SK-N-SH treated with all-trans-retinoic acid at 6 μM for 48 hours (cell line): ENCODE results near the gene ROM1.

Source experiments
- ATAC-seq: fragments of 200-7000 bp; cut with Tn5 transposase; 3 replicates; pipeline ENCODE4 v1.9.1; 2020; ENCODE audit warnings: mild to moderate bottlenecking, moderate library complexity
- ARNTL ChIP-seq: fragments of 450-650 bp; formaldehyde crosslinking; IDR thresholded peaks from 2 replicates; pipeline ENCODE4 v1.5.0; 2020; ENCODE audit warnings: low read depth, mild to moderate bottlenecking, moderate library complexity, borderline replicate concordance
- BACH2 ChIP-seq: fragments of 250-450 bp; sonication (Bioruptor Pico); IDR thresholded peaks from 2 replicates; pipeline ENCODE4 v1.9.0; 2021; ENCODE audit warnings: mild to moderate bottlenecking, borderline replicate concordance
- CREB5 ChIP-seq: fragments of 250-450 bp; sonication (Bioruptor Pico); IDR thresholded peaks from 2 replicates; pipeline ENCODE4 v1.5.1; 2020; ENCODE audit warnings: low read depth, mild to moderate bottlenecking, moderate library complexity
- CSDC2 ChIP-seq: fragments of 250-450 bp; sonication (Bioruptor Pico); IDR thresholded peaks from 2 replicates; pipeline ENCODE4 v1.5.0; 2020; ENCODE audit warnings: mild to moderate bottlenecking, moderate library complexity
- ESRRG ChIP-seq: fragments of 250-450 bp; sonication (Bioruptor Pico); IDR thresholded peaks from 2 replicates; pipeline ENCODE4 v1.6.1; 2021; ENCODE audit warnings: mild to moderate bottlenecking
- GLIS3 ChIP-seq: fragments of 250-450 bp; sonication (Bioruptor Pico); IDR thresholded peaks from 2 replicates; pipeline ENCODE4 v1.5.0; 2020; ENCODE audit warnings: mild to moderate bottlenecking, moderate library complexity
- ISL1 ChIP-seq: fragments of 250-450 bp; sonication (Bioruptor Pico); IDR thresholded peaks from 2 replicates; pipeline ENCODE4 v2.1.2; 2022; ENCODE audit warnings: mild to moderate bottlenecking, moderate library complexity
- OSR1 ChIP-seq: fragments of 250-450 bp; sonication (Bioruptor Pico); IDR thresholded peaks from 2 replicates; pipeline ENCODE4 v1.8.0; 2022; ENCODE audit warnings: moderate library complexity, mild to moderate bottlenecking, inconsistent platforms
- PATZ1 ChIP-seq: fragments of 250-450 bp; sonication (Bioruptor Pico); IDR thresholded peaks from 2 replicates; pipeline ENCODE4 v1.8.0; 2020; ENCODE audit warnings: mild to moderate bottlenecking, moderate library complexity, borderline replicate concordance
- POU6F1 ChIP-seq: fragments of 250-450 bp; sonication (Bioruptor Pico); IDR thresholded peaks from 2 replicates; pipeline ENCODE4 v1.8.0; 2021; ENCODE audit warnings: low read depth, mild to moderate bottlenecking, moderate library complexity, borderline replicate concordance
- PPARA ChIP-seq: fragments of 250-450 bp; sonication (Bioruptor Pico); IDR thresholded peaks from 2 replicates; pipeline ENCODE4 v1.5.0; 2020; ENCODE audit warnings: mild to moderate bottlenecking, borderline replicate concordance
- RARB ChIP-seq: fragments of 250-450 bp; sonication (Bioruptor Pico); IDR thresholded peaks from 2 replicates; pipeline ENCODE4 v1.8.0; 2021; ENCODE audit warnings: mild to moderate bottlenecking, moderate library complexity
- SNAI2 ChIP-seq: fragments of 250-450 bp; sonication (Bioruptor Pico); IDR thresholded peaks from 2 replicates; pipeline ENCODE4 v1.5.0; 2020; ENCODE audit warnings: mild to moderate bottlenecking, moderate library complexity
- TCF4 ChIP-seq: fragments of 250-450 bp; sonication (Bioruptor Pico); IDR thresholded peaks from 2 replicates; pipeline ENCODE4 v1.8.0; 2021; ENCODE audit warnings: mild to moderate bottlenecking, moderate library complexity, borderline replicate concordance
- ZC3H10 ChIP-seq: fragments of 250-450 bp; sonication (Bioruptor Pico); IDR thresholded peaks from 2 replicates; pipeline ENCODE4 v1.5.1; 2021; ENCODE audit warnings: mild to moderate bottlenecking, moderate library complexity
- ZFP3 ChIP-seq: fragments of 250-450 bp; sonication (Bioruptor Pico); IDR thresholded peaks from 2 replicates; pipeline ENCODE4 v1.5.0; 2020; ENCODE audit warnings: mild to moderate bottlenecking, moderate library complexity
- ZFP30 ChIP-seq: fragments of 450-650 bp; formaldehyde crosslinking; IDR thresholded peaks from 2 replicates; pipeline ENCODE4 v1.5.0; 2022; ENCODE audit warnings: mild to moderate bottlenecking, moderate library complexity
- ZNF565 ChIP-seq: fragments of 450-650 bp; formaldehyde crosslinking; conservative IDR thresholded peaks from 2 replicates; pipeline ENCODE4 v1.5.0; 2020; ENCODE audit warnings: low read depth, mild to moderate bottlenecking, moderate library complexity
- ZNF70 ChIP-seq: fragments of 450-650 bp; formaldehyde crosslinking; IDR thresholded peaks from 2 replicates; pipeline ENCODE4 v1.5.0; 2020; ENCODE audit warnings: mild to moderate bottlenecking, moderate library complexity
- ZNF8 ChIP-seq: fragments of 450-650 bp; formaldehyde crosslinking; IDR thresholded peaks from 2 replicates; pipeline ENCODE4 v1.5.0; 2020; ENCODE audit warnings: mild to moderate bottlenecking, moderate library complexity

ROM1 gene

GRCh38 chr11:62603072-62603408, 10.0 kb upstream of the ROM1 start (continued):
- TF ChIP-seq OSR1 (CRISPR knock-in tag): no peak
- no peak for TF ChIP-seq CREB5
- no peak for TF ChIP-seq ZFP3 (CRISPR knock-in tag)
- TF ChIP-seq ISL1 (CRISPR knock-in tag): no peak
- TF ChIP-seq, all 23 proteins: peak for 0

- ATAC-seq: no peak
- no peak for TF ChIP-seq ZNF70 (CRISPR knock-in tag)
- TF ChIP-seq POU6F1 (CRISPR knock-in tag): no peak
- TF ChIP-seq ESRRG (CRISPR knock-in tag): no peak
- no peak for TF ChIP-seq RARB (CRISPR knock-in tag)
- no peak for TF ChIP-seq ZFP30
- TF ChIP-seq ZFP3 (CRISPR knock-in tag): no peak
- TF ChIP-seq ARNTL (CRISPR knock-in tag): no peak
- TF ChIP-seq CSDC2 (CRISPR knock-in tag): no peak
- TF ChIP-seq TCF4 (CRISPR knock-in tag): no peak
- TF ChIP-seq PPARA (CRISPR knock-in tag): no peak
- TF ChIP-seq SNAI2 (CRISPR knock-in tag): no peak
- TF ChIP-seq ZC3H10: no peak
- TF ChIP-seq ZNF565 (CRISPR knock-in tag): no peak
- no peak for TF ChIP-seq PATZ1 (CRISPR knock-in tag)
- TF ChIP-seq BACH2 (CRISPR knock-in tag): no peak
- TF ChIP-seq CREB5: no peak
- no peak for TF ChIP-seq GLIS3 (CRISPR knock-in tag)
- TF ChIP-seq ZNF8: no peak
- no peak for TF ChIP-seq OSR1 (CRISPR knock-in tag)
- TF ChIP-seq ISL1 (CRISPR knock-in tag): no peak
Observed at GRCh38 chr11:62603776-62604299, 9.2 kb upstream of the ROM1 start.

GRCh38 chr11:62604460-62605120, 8.5 kb upstream of the ROM1 start:
- no peak for ATAC-seq
- TF ChIP-seq BACH2 (CRISPR knock-in tag) (no peak), POU6F1 (CRISPR knock-in tag) (no peak), TCF4 (CRISPR knock-in tag) (no peak), ZFP3 (CRISPR knock-in tag) (no peak)

DNA sequence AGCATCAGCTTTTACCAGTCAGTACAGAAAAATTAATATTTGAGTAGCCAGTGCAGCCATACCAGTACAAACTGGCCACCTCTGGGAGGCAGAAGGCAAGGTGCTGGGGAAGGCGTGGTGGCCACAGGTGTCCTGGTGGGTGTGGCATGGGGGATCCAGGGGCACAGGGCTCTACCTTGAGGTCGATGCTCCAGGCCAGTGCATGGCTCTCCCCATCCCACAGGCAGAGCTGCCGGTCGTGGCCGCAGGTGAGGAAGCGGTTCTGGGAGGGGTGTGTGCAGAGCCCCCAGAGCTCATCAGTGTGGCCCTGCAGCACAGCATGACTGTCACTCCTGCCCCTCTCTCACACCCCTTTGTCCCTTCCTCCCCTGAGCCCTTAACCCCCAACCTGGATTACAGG, 7.6 kb upstream of the ROM1 start:
- no peak for ATAC-seq

More for the DNA sequence above, 7.6 kb upstream of the ROM1 start:
- no peak for TF ChIP-seq PATZ1 (CRISPR knock-in tag)
- no peak for TF ChIP-seq OSR1 (CRISPR knock-in tag)
- no peak for TF ChIP-seq ZFP30
- TF ChIP-seq ZFP3 (CRISPR knock-in tag): no peak
- TF ChIP-seq CREB5: no peak
